Measurements from ENCODE around the gene B4GALNT3.

B4GALNT3 gene

GRCh38 chr12:559208-559905 lies 99.6 kb downstream of the B4GALNT3 start:
- Mint-ChIP-seq H3K27me3 (peaks cover 14% of the 10 kb centered on the region), H3K4me1 (ENCODE audit: low read depth) (peaks cover 63% of the 10 kb centered on the region), H3K4me3 (no peak overlapping the region), H3K36me3 (ENCODE audit: low read depth) (peaks cover 9% of the 10 kb centered on the region), H3K9me3 (no peaks in the 10 kb centered on the region), H3K27ac (peak overlapping the region; percentile 69)
- intact Hi-C loops (cut with micrococcal nuclease), result no loop called here

- H3K27ac Mint-ChIP-seq, result peak overlapping the region; percentile 69
- peaks cover 12% of the 10 kb centered on the region for H3K36me3 Mint-ChIP-seq (ENCODE audit: low read depth)
- intact Hi-C loops (cut with micrococcal nuclease), result loop anchor here (5.0 kb wide), 1 partner anchor 387 kb away; the partner anchor contains the start of gene RAD52
- H3K4me3 Mint-ChIP-seq, result no peak overlapping the region
- peaks cover 68% of the 10 kb centered on the region for H3K4me1 Mint-ChIP-seq (ENCODE audit: low read depth)
- H3K27me3 Mint-ChIP-seq, result peaks cover 14% of the 10 kb centered on the region
- H3K9me3 Mint-ChIP-seq, result no peaks in the 10 kb centered on the region
These were observed 100.2 kb downstream of the B4GALNT3 start for GRCh38 chr12:559906-560455.

GRCh38 chr12:560691-561390 lies 101.1 kb downstream of the B4GALNT3 start:
- Mint-ChIP-seq H3K4me3 (no peak overlapping the region), H3K36me3 (ENCODE audit: low read depth) (peaks cover 20% of the 10 kb centered on the region), H3K27me3 (peaks cover 14% of the 10 kb centered on the region), H3K27ac (peak overlapping the region; percentile 95), H3K4me1 (ENCODE audit: low read depth) (peaks cover 69% of the 10 kb centered on the region), H3K9me3 (no peaks in the 10 kb centered on the region)
- intact Hi-C loops (cut with micrococcal nuclease), result loop anchor here (5.0 kb wide), 1 partner anchor 386 kb away; the partner anchor contains the start of gene RAD52

GRCh38 chr12:561391-561705 lies 101.6 kb downstream of the B4GALNT3 start:
- Mint-ChIP-seq H3K9me3 (no peaks in the 10 kb centered on the region), H3K27me3 (peaks cover 14% of the 10 kb centered on the region), H3K27ac (peak overlapping the region; percentile 95), H3K36me3 (ENCODE audit: low read depth) (peaks cover 22% of the 10 kb centered on the region), H3K4me3 (peak overlapping the region; percentile 89), H3K4me1 (ENCODE audit: low read depth) (peaks cover 69% of the 10 kb centered on the region)
- intact Hi-C loops (cut with micrococcal nuclease), result loop anchor here (5.0 kb wide), 1 partner anchor 386 kb away; the partner anchor contains the start of gene RAD52

- H3K4me3 Mint-ChIP-seq, result peak overlapping the region; percentile 89
- intact Hi-C loops (cut with micrococcal nuclease), result loop anchor here (5.0 kb wide), 1 partner anchor 385 kb away; the partner anchor contains the start of gene RAD52
These were observed 102.3 kb downstream of the B4GALNT3 start for GRCh38 chr12:561908-562593.

GRCh38 chr12:562634-563033 lies 102.9 kb downstream of the B4GALNT3 start:
- Mint-ChIP-seq H3K4me1 (ENCODE audit: low read depth) (peaks cover 69% of the 10 kb centered on the region), H3K27ac (peak overlapping the region; percentile 95), H3K9me3 (no peaks in the 10 kb centered on the region), H3K36me3 (ENCODE audit: low read depth) (peaks cover 22% of the 10 kb centered on the region), H3K27me3 (peaks cover 15% of the 10 kb centered on the region), H3K4me3 (peak overlapping the region; percentile 89)
- intact Hi-C loops (cut with micrococcal nuclease), result loop anchor here (5.0 kb wide), 1 partner anchor 385 kb away; the partner anchor contains the start of gene RAD52

More at GRCh38 chr12:561908-562593, 102.3 kb downstream of the B4GALNT3 start:
- Mint-ChIP-seq H3K36me3 (ENCODE audit: low read depth) (peaks cover 22% of the 10 kb centered on the region), H3K27me3 (peaks cover 15% of the 10 kb centered on the region), H3K9me3 (no peaks in the 10 kb centered on the region), H3K27ac (peak overlapping the region; percentile 95), H3K4me1 (ENCODE audit: low read depth) (peaks cover 69% of the 10 kb centered on the region)

- Mint-ChIP-seq H3K4me3 (peak overlapping the region; percentile 89), H3K9me3 (no peaks in the 10 kb centered on the region), H3K27ac (peak overlapping the region; percentile 95), H3K27me3 (peaks cover 11% of the 10 kb centered on the region), H3K36me3 (ENCODE audit: low read depth) (peaks cover 22% of the 10 kb centered on the region), H3K4me1 (ENCODE audit: low read depth) (peaks cover 74% of the 10 kb centered on the region)
- intact Hi-C loops (cut with micrococcal nuclease), result loop anchor here (5.0 kb wide), 1 partner anchor 384 kb away; the partner anchor contains the start of gene RAD52
These were observed 103.6 kb downstream of the B4GALNT3 start for GRCh38 chr12:563250-563781.

- Mint-ChIP-seq H3K27ac (peak overlapping the region; percentile 95), H3K4me3 (no peak overlapping the region), H3K36me3 (ENCODE audit: low read depth) (peaks cover 22% of the 10 kb centered on the region), H3K27me3 (peaks cover 5% of the 10 kb centered on the region), H3K4me1 (ENCODE audit: low read depth) (peaks cover 74% of the 10 kb centered on the region), H3K9me3 (no peaks in the 10 kb centered on the region)
- intact Hi-C loops (cut with micrococcal nuclease), result loop anchor here (5.0 kb wide), 1 partner anchor 383 kb away; the partner anchor contains the start of gene RAD52
These were observed 104.1 kb downstream of the B4GALNT3 start for GRCh38 chr12:563787-564298.

GRCh38 chr12:565161-565560 lies 105.4 kb downstream of the B4GALNT3 start:
- Mint-ChIP-seq H3K27ac (peak overlapping the region; percentile 17), H3K36me3 (ENCODE audit: low read depth) (peaks cover 22% of the 10 kb centered on the region), H3K9me3 (no peaks in the 10 kb centered on the region), H3K4me1 (ENCODE audit: low read depth) (peaks cover 70% of the 10 kb centered on the region), H3K4me3 (no peak overlapping the region), H3K27me3 (peaks cover 5% of the 10 kb centered on the region)
- intact Hi-C loops (cut with micrococcal nuclease), result no loop called here

GRCh38 chr12:565589-566105 lies 105.9 kb downstream of the B4GALNT3 start:
- intact Hi-C loops (cut with micrococcal nuclease), result no loop called here
- peak overlapping the region; percentile 17 for H3K27ac Mint-ChIP-seq
- peaks cover 65% of the 10 kb centered on the region for H3K4me1 Mint-ChIP-seq (ENCODE audit: low read depth)
- H3K36me3 Mint-ChIP-seq (ENCODE audit: low read depth), result peaks cover 22% of the 10 kb centered on the region
- peaks cover 5% of the 10 kb centered on the region for H3K27me3 Mint-ChIP-seq
- H3K9me3 Mint-ChIP-seq, result no peaks in the 10 kb centered on the region
- H3K4me3 Mint-ChIP-seq, result no peak overlapping the region

- Mint-ChIP-seq H3K36me3 (ENCODE audit: low read depth) (peaks cover 17% of the 10 kb centered on the region), H3K27me3 (peaks cover 5% of the 10 kb centered on the region), H3K27ac (peak overlapping the region; percentile 11), H3K9me3 (no peaks in the 10 kb centered on the region), H3K4me3 (no peak overlapping the region), H3K4me1 (ENCODE audit: low read depth) (peaks cover 47% of the 10 kb centered on the region)
- intact Hi-C loops (cut with micrococcal nuclease), result loop anchor here (2.0 kb wide), 1 partner anchor 246 kb away; no protein-coding TSS in a partner anchor
These were observed 108.7 kb downstream of the B4GALNT3 start for GRCh38 chr12:568486-568885.

GRCh38 chr12:569091-569676 lies 109.4 kb downstream of the B4GALNT3 start:
- H3K4me1 Mint-ChIP-seq (ENCODE audit: low read depth), result peaks cover 40% of the 10 kb centered on the region
- intact Hi-C loops (cut with micrococcal nuclease), result loop anchor here (1.0 to 2.0 kb wide), 2 partner anchors 182 to 246 kb away; no protein-coding TSS in a partner anchor
- H3K36me3 Mint-ChIP-seq (ENCODE audit: low read depth), result peaks cover 15% of the 10 kb centered on the region
- H3K9me3 Mint-ChIP-seq, result no peaks in the 10 kb centered on the region
- H3K4me3 Mint-ChIP-seq, result no peak overlapping the region
- peaks cover 5% of the 10 kb centered on the region for H3K27me3 Mint-ChIP-seq
- peak overlapping the region; percentile 31 for H3K27ac Mint-ChIP-seq

Measured in dendritic cell treated with granulocyte-macrophage colony-stimulating factor and Interleukin-4, amounts not matched to agents 40 ng/mL and 50 ng/mL, for 4 days (primary cell).